ENCODE results near the gene FZR1. TPM values are rescaled to one million over a fixed set of nuclear protein-coding genes. Genes with fewer than 3 reads are reported as not detected.

Gene FZR1
- total and polyA plus RNA-seq, 2 of the 13 experiments (the other 11 are each of a cell fraction or from before 2014, with no cell fraction given), result 29.0 to 30.8 TPM

DNA sequence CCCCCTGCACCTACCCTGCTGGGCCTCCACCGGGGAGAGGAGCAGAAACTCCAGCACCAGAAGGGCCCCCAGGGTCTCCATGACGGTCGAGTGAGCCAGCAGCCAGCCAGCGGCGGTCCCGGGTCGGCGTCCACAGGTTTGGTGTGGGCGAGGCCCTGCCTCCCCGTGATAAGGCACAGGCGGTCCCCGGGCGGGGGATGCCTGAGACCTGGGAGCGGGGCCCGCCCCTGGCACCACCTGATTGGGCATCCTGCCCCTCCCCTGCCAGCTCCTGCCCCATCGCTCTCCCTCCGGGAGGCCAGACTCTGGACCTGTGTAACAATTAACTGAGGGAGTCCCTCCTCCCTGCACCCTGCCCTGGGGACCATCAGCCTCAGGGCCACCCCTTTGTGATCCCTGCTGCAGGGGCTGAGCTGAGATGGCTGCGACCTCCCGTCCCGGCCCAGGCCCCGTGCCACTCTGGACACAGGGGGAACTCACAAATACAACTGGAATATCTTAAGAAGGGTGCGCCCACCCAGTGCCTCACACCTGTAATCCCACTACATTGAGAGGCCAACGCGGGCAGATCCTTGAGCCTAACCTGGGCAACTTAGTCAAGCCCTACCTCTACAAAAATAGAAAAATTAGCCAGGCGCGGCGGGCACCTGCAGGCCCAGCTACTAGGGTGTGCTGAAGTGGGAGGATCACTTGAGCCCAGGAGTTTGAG lies 25.6 kb upstream of the FZR1 start, which contains the start of gene SMIM24 (continued):
- TF ChIP-seq, protein P1, sequence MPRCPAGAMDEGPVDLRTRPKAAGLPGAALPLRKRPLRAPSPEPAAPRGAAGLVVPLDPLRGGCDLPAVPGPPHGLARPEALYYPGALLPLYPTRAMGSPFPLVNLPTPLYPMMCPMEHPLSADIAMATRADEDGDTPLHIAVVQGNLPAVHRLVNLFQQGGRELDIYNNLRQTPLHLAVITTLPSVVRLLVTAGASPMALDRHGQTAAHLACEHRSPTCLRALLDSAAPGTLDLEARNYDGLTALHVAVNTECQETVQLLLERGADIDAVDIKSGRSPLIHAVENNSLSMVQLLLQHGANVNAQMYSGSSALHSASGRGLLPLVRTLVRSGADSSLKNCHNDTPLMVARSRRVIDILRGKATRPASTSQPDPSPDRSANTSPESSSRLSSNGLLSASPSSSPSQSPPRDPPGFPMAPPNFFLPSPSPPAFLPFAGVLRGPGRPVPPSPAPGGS (CRISPR knock-in tag; IDR thresholded peaks at IDR 0.05), result 0 out of 2 replicates have a peak, but pooled peaks have one; percentile 20
- no peak for TF ChIP-seq ZNF142 (CRISPR knock-in tag; IDR thresholded peaks at IDR 0.05)
- no peak for TF ChIP-seq ZNF510 (CRISPR knock-in tag; IDR thresholded peaks at IDR 0.05; ENCODE audit: low read depth)
- TF ChIP-seq ZNF816 (CRISPR knock-in tag; IDR thresholded peaks at IDR 0.05; ENCODE audit: borderline replicate concordance), result no peak
- TF ChIP-seq RFX1 (IDR thresholded peaks at IDR 0.05), result no peak
- TF ChIP-seq SMAD9 (CRISPR knock-in tag; IDR thresholded peaks at IDR 0.05), result no peak
- TF ChIP-seq TGIF2 (CRISPR knock-in tag; IDR thresholded peaks at IDR 0.05), result no peak
- TF ChIP-seq DNMT3B (CRISPR knock-in tag; conservative IDR thresholded peaks at IDR 0.05), result no peak
- TF ChIP-seq ZNF646 (CRISPR knock-in tag; IDR thresholded peaks at IDR 0.05), result no peak
- no peak for TF ChIP-seq CSRNP2 (CRISPR knock-in tag; conservative IDR thresholded peaks at IDR 0.05; ENCODE audit: low read depth)
- TF ChIP-seq POLR2AphosphoS2 (IDR thresholded peaks at IDR 0.05; ENCODE audit: low read depth, low read length), result no peak
- no peak for TF ChIP-seq REXO4 (CRISPR knock-in tag; IDR thresholded peaks at IDR 0.05; ENCODE audit: borderline replicate concordance)

Measured in HepG2 (cell line).